ENCODE measurements around the gene CHSY1. TPM values are rescaled to one million over a fixed set of nuclear protein-coding genes. Genes with fewer than 3 reads are reported as not detected.

The CHSY1 gene
- total RNA-seq, 1 experiment from 2014 or later: 47.0 TPM

DNA sequence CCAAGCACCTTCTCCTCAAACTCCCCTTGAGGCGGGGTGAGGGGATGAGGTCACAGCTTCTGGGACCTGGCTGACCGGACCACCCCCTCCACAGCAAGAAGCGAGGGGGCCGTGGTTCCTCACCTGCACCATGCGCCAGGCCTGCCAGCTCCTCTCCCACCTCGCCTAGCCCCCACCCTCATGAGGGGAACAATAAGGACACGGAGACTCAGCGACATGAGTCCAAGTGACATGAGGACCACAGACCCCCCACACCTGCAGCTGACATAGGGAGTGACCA, 118.7 kb downstream of the CHSY1 start:
- no TSS peak for BruUV-seq (replicated peaks)
- POLR2A ChIA-PET (ENCODE audit: low non-redundant PET): no interaction called here
- no peak for TF ChIP-seq EZH2 (IDR thresholded peaks at IDR 0.05; ENCODE audit: borderline replicate concordance, low read depth, low read length, poor library complexity, severe bottlenecking)
- TF ChIP-seq, protein P1, sequence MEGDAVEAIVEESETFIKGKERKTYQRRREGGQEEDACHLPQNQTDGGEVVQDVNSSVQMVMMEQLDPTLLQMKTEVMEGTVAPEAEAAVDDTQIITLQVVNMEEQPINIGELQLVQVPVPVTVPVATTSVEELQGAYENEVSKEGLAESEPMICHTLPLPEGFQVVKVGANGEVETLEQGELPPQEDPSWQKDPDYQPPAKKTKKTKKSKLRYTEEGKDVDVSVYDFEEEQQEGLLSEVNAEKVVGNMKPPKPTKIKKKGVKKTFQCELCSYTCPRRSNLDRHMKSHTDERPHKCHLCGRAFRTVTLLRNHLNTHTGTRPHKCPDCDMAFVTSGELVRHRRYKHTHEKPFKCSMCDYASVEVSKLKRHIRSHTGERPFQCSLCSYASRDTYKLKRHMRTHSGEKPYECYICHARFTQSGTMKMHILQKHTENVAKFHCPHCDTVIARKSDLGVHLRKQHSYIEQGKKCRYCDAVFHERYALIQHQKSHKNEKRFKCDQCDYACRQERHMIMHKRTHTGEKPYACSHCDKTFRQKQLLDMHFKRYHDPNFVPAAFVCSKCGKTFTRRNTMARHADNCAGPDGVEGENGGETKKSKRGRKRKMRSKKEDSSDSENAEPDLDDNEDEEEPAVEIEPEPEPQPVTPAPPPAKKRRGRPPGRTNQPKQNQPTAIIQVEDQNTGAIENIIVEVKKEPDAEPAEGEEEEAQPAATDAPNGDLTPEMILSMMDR (conservative IDR thresholded peaks at IDR 0.05; ENCODE audit: low read depth, low read length): no peak
- Histone ChIP-seq H3K9me3 (ENCODE audit: low read depth, low read length, poor library complexity, severe bottlenecking) (peaks cover 7% of the 10 kb centered on the region), H3K4me3 (ENCODE audit: low read depth, low read length, poor library complexity, severe bottlenecking) (no peak overlapping the region), H3K36me3 (ENCODE audit: insufficient read depth, low read length, poor library complexity, severe bottlenecking) (no peaks in the 10 kb centered on the region), H3K27ac (ENCODE audit: low read depth, low read length, poor library complexity, severe bottlenecking) (no peak overlapping the region), H3K27me3 (replicated peaks; ENCODE audit: insufficient read depth, low read depth, low read length, poor library complexity) (no peaks in the 10 kb centered on the region), H3K4me1 (ENCODE audit: insufficient read depth, low read length, poor library complexity, severe bottlenecking) (peaks cover 10% of the 10 kb centered on the region)
- no peak for DNase-seq (ENCODE audit: low spot score)
- intact Hi-C loops (cut with micrococcal nuclease; ENCODE audit: unreplicated experiment): no loop called here
- CTCF ChIA-PET: no interaction called here

DNA sequence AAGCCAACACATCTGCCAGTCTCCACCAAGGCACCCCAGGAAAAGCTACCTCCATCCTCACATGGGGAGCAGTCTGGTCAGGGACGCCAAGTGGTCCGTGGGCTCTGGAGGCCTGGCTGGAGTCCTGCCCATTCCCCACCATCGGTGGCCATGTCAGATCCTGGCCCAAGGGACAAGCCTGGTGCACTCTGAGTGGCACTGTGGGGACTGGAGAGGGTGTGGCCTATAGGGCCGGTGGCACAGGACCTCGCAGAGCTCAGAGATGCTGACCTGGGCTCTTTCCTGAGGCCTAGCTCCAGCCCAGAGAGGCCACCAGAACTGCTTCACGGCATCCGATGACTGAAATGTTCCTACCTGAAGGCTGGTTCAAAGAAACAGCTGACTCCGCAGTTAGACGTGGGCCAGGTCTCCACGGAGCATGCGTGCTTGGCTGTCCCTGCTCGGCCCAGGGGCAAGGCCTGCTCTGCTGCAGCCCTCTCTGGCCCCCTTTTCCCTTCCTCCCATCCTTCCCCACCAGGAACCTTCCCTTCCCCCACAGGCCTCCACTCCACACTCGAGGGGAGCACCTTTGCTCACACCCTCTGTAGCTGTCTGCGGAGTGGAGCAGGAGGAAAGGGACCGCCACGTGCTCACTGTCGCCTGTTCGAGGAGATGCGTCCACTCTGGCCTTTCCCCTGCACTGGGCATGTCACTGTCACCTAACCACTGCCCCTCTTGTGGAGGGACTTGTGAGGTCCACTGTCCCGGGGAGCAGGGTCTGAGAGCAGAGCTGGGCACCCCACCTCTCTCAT, 119.3 kb downstream of the CHSY1 start:
- TF ChIP-seq, protein P1 (conservative IDR thresholded peaks at IDR 0.05; ENCODE audit: low read depth, low read length): no peak
- no peak for TF ChIP-seq EZH2 (IDR thresholded peaks at IDR 0.05; ENCODE audit: borderline replicate concordance, low read depth, low read length, poor library complexity, severe bottlenecking)
- H3K36me3 ChIP-seq (ENCODE audit: insufficient read depth, low read length, poor library complexity, severe bottlenecking): no peaks in the 10 kb centered on the region
- DNase-seq (ENCODE audit: low spot score): no peak
- no TSS peak for BruUV-seq (replicated peaks)
- peaks cover 7% of the 10 kb centered on the region for H3K9me3 ChIP-seq (ENCODE audit: low read depth, low read length, poor library complexity, severe bottlenecking)
- peaks cover 16% of the 10 kb centered on the region for H3K4me1 ChIP-seq (ENCODE audit: insufficient read depth, low read length, poor library complexity, severe bottlenecking)
- no peaks in the 10 kb centered on the region for H3K27me3 ChIP-seq (replicated peaks; ENCODE audit: insufficient read depth, low read depth, low read length, poor library complexity)
- POLR2A ChIA-PET (ENCODE audit: low non-redundant PET): no interaction called here
- no peak overlapping the region for H3K4me3 ChIP-seq (ENCODE audit: low read depth, low read length, poor library complexity, severe bottlenecking)
- intact Hi-C loops (cut with micrococcal nuclease; ENCODE audit: unreplicated experiment): no loop called here
- CTCF ChIA-PET: no interaction called here
- no peak overlapping the region for H3K27ac ChIP-seq (ENCODE audit: low read depth, low read length, poor library complexity, severe bottlenecking)

DNA sequence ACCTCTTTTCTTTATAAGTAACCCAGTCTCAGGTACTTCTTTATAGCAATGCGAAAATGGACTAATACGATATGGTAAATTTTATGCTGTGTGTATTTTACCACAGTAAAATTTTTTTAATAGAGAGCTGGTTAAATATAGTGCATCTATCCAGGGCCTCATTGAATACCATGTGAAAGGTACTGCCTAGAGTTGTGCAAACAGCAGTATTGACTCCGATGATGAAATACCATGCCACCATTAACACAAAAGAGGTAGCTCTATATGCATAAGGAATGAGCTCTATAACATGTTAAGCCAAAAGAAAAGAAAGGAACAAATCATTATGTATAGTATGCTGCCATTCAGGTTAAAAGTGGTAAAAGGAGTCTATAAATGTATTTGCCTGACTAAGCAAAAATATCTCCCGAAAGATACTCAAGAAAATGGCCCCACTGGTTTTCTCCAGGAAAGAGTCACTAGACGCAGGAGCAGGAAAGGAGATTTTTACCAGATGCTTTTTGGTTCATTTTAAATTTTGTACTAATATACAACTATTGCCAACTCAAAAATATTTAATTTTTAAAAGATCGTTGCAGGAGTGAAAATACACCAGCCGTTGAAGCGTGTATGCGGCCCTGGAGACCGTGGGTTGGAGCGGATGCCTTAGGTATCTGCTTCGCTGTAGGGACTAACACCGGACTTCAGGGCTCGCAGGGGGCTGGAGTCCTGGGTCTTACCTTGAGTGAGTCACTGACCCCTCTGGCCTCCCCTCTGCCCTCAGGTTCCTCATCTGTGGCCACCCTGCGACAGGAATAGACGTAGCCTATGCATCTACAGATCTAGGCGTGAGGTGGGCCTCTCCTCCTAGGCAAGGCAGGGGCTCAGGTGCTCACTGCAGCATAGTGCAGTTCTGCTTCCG, 120.1 kb downstream of the CHSY1 start:
- BruUV-seq (replicated peaks): no TSS peak
- Histone ChIP-seq H3K4me3 (ENCODE audit: low read depth, low read length, poor library complexity, severe bottlenecking) (no peak overlapping the region), H3K27me3 (replicated peaks; ENCODE audit: insufficient read depth, low read depth, low read length, poor library complexity) (no peaks in the 10 kb centered on the region), H3K9me3 (ENCODE audit: low read depth, low read length, poor library complexity, severe bottlenecking) (peaks cover 7% of the 10 kb centered on the region), H3K36me3 (ENCODE audit: insufficient read depth, low read length, poor library complexity, severe bottlenecking) (no peaks in the 10 kb centered on the region), H3K4me1 (ENCODE audit: insufficient read depth, low read length, poor library complexity, severe bottlenecking) (peaks cover 23% of the 10 kb centered on the region), H3K27ac (ENCODE audit: low read depth, low read length, poor library complexity, severe bottlenecking) (no peak overlapping the region)
- intact Hi-C loops (cut with micrococcal nuclease; ENCODE audit: unreplicated experiment): no loop called here
- TF ChIP-seq EZH2 (IDR thresholded peaks at IDR 0.05; ENCODE audit: borderline replicate concordance, low read depth, low read length, poor library complexity, severe bottlenecking): no peak
- TF ChIP-seq, protein P1 (conservative IDR thresholded peaks at IDR 0.05; ENCODE audit: low read depth, low read length): no peak
- POLR2A ChIA-PET (ENCODE audit: low non-redundant PET): no interaction called here
- CTCF ChIA-PET: no interaction called here
- no peak for DNase-seq (ENCODE audit: low spot score)
